K562 (cell line): ENCODE measurements around the gene MACF1. TPM values are rescaled to one million over a fixed set of nuclear protein-coding genes. Genes with fewer than 3 reads are reported as not detected.

Experiments used
- ETS1 ChIP-seq: conservative IDR thresholded peaks from 2 replicates; pipeline ENCODE4 v1.6.1; 2011; ENCODE audit warnings: low read depth, mild to moderate bottlenecking, low read length; ENCODE audit not compliant: control insufficient read depth
- GABPB1 ChIP-seq: sonication (generic); formaldehyde crosslinking; IDR thresholded peaks from 2 replicates; pipeline ENCODE4 v1.8.0; 2022; ENCODE audit warnings: mild to moderate bottlenecking, missing genetic modification reagents
- HES1 ChIP-seq: fragments of 450-650 bp; IDR thresholded peaks from 2 replicates; pipeline ENCODE4 v1.6.1; 2016; ENCODE audit warnings: low read depth, mild to moderate bottlenecking, moderate library complexity
- KDM5B ChIP-seq: fragments of 200-600 bp; sonication (generic); IDR thresholded peaks from 2 replicates; pipeline ENCODE4 v1.6.1; 2012; ENCODE audit warnings: low read depth, mild to moderate bottlenecking, moderate library complexity, low read length, control low read depth, inconsistent platforms; ENCODE audit not compliant: insufficient replicate concordance
- MCM7 ChIP-seq, 2 experiments: fragments of 450-650 bp; IDR thresholded peaks; 2 replicates each; pipeline ENCODE4 v1.6.1; 2016 to 2018
- MEIS2 ChIP-seq: fragments of 450-650 bp; IDR thresholded peaks from 2 replicates; pipeline ENCODE4 v1.6.1; 2014; ENCODE audit warnings: mild to moderate bottlenecking; ENCODE audit not compliant: partially characterized antibody
- NFRKB ChIP-seq: fragments of 450-650 bp; IDR thresholded peaks from 2 replicates; pipeline ENCODE4 v1.6.1; 2016; ENCODE audit warnings: low read depth
- POLR2AphosphoS5 ChIP-seq: IDR thresholded peaks from 2 replicates; pipeline ENCODE4 v1.6.1; 2011; ENCODE audit warnings: mild to moderate bottlenecking, low read depth, low read length, moderate library complexity; ENCODE audit not compliant: control insufficient read depth, insufficient read depth
- RBM34 ChIP-seq: fragments of 200-400 bp; formaldehyde crosslinking; IDR thresholded peaks from 2 replicates; pipeline ENCODE4 v1.6.1; 2018; ENCODE audit warnings: low read length, borderline replicate concordance; ENCODE audit not compliant: insufficient read depth
- SMARCA4 ChIP-seq: fragments of 450-650 bp; IDR thresholded peaks from 2 replicates; pipeline ENCODE4 v1.6.1; 2016
- TBL1XR1 ChIP-seq, 2 experiments: IDR thresholded peaks; 2 replicates each; pipeline ENCODE4 v1.6.1; 2012; ENCODE audit warnings: improper control_type of control experiment in 2 of 2, low read length in 2 of 2, mild to moderate bottlenecking in 1 of 2
- TEAD1 ChIP-seq, 2 experiments: fragments of 450-650 bp in 1 of 2; sonication (generic) in 1 of 2; formaldehyde crosslinking; IDR thresholded peaks; 2 replicates each; pipeline versions ENCODE4 v1.4.0 to v1.8.0; 2020 to 2022; ENCODE audit warnings: mild to moderate bottlenecking in 2 of 2, missing genetic modification reagents in 1 of 2
- UBTF ChIP-seq, 2 experiments: IDR thresholded peaks; 2 replicates each; pipeline ENCODE4 v1.6.1; 2012; ENCODE audit warnings: improper control_type of control experiment in 2 of 2, low read depth in 2 of 2, low read length in 2 of 2, borderline replicate concordance in 1 of 2
- ZFX ChIP-seq: sonication (generic); formaldehyde crosslinking; IDR thresholded peaks from 2 replicates; pipeline ENCODE4 v1.8.0; 2022; ENCODE audit warnings: mild to moderate bottlenecking, missing genetic modification reagents, moderate library complexity
- ZNF263 ChIP-seq: sonication (generic); formaldehyde crosslinking; IDR thresholded peaks from 2 replicates; pipeline ENCODE4 v1.8.0; 2022; ENCODE audit warnings: mild to moderate bottlenecking, missing genetic modification reagents, borderline replicate concordance
- ZNF707 ChIP-seq: fragments of 250-450 bp; sonication (Bioruptor Pico); conservative IDR thresholded peaks from 2 replicates; pipeline ENCODE4 v1.8.0; 2022; ENCODE audit warnings: inconsistent platforms, mild to moderate bottlenecking, moderate library complexity
- polyA plus RNA-seq, 8 experiments: library from polyadenylated mRNA; depleted of rRNA in 4 of 8; stranded (reverse) in 5 of 8; unstranded in 3 of 8; fragments of >200 nt; fragmentation: Nextera tagmentation in 2 of 8; fragmentation: Illumina TruSeq in 1 of 8; extraction: Ambion mirVana in 2 of 8; extraction: Trizol in 1 of 8; gene quantifications; 2 replicates each; pipeline versions ENCODE4 v1.2.1 to v1.2.3, GENCODE V29; 2011 to 2014; ENCODE audit warnings: inconsistent platforms in 1 of 8, missing spikeins in 1 of 8
- total RNA-seq, 7 experiments: library from RNA; depleted of rRNA in 6 of 7; stranded (reverse); fragments of >200 nt in 6 of 7; fragmentation: Illumina TruSeq in 2 of 7; extraction: Trizol in 2 of 7; gene quantifications; 2 replicates each; pipeline versions ENCODE4 v1.2.1 to v1.2.3, GENCODE V29; 2011 to 2021; ENCODE audit warnings: low replicate concordance in 1 of 7
- TF ChIP-seq, protein P1 (sequence below): fragments of 450-650 bp; formaldehyde crosslinking; conservative IDR thresholded peaks from 2 replicates; pipeline ENCODE4 v1.4.0; 2022; ENCODE audit warnings: mild to moderate bottlenecking, missing genetic modification characterization
- TF ChIP-seq, protein P2 (sequence below): fragments of 450-650 bp; IDR thresholded peaks from 2 replicates; pipeline ENCODE4 v1.6.1; 2016; ENCODE audit warnings: mild to moderate bottlenecking

The MACF1 gene
- total and polyA plus RNA-seq, 9 of the 15 experiments (the other 6 are each of a cell fraction or from before 2014, with no cell fraction given) = 13.2 to 232 (median 112) TPM

GRCh38 chr1:39204441-39205081 lies at the start of gene MACF1 (continued):
- peak; percentile 70; the same call in 1 of the 2 replicates for TF ChIP-seq GABPB1 (CRISPR knock-in tag)
- no peak for TF ChIP-seq ETS1
- TF ChIP-seq NFRKB = peak; percentile 59
- TF ChIP-seq SMARCA4 = peak; percentile 68; the same call in 1 of the 2 replicates
- peak; percentile 58 for TF ChIP-seq POLR2AphosphoS5
- TF ChIP-seq, protein P1, sequence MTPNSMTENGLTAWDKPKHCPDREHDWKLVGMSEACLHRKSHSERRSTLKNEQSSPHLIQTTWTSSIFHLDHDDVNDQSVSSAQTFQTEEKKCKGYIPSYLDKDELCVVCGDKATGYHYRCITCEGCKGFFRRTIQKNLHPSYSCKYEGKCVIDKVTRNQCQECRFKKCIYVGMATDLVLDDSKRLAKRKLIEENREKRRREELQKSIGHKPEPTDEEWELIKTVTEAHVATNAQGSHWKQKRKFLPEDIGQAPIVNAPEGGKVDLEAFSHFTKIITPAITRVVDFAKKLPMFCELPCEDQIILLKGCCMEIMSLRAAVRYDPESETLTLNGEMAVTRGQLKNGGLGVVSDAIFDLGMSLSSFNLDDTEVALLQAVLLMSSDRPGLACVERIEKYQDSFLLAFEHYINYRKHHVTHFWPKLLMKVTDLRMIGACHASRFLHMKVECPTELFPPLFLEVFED (CRISPR knock-in tag) = no peak
- TF ChIP-seq, protein P2, sequence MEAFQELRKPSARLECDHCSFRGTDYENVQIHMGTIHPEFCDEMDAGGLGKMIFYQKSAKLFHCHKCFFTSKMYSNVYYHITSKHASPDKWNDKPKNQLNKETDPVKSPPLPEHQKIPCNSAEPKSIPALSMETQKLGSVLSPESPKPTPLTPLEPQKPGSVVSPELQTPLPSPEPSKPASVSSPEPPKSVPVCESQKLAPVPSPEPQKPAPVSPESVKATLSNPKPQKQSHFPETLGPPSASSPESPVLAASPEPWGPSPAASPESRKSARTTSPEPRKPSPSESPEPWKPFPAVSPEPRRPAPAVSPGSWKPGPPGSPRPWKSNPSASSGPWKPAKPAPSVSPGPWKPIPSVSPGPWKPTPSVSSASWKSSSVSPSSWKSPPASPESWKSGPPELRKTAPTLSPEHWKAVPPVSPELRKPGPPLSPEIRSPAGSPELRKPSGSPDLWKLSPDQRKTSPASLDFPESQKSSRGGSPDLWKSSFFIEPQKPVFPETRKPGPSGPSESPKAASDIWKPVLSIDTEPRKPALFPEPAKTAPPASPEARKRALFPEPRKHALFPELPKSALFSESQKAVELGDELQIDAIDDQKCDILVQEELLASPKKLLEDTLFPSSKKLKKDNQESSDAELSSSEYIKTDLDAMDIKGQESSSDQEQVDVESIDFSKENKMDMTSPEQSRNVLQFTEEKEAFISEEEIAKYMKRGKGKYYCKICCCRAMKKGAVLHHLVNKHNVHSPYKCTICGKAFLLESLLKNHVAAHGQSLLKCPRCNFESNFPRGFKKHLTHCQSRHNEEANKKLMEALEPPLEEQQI = no peak
- no peak for TF ChIP-seq MCM7 (IDR thresholded peaks at IDR 0.05)
- TF ChIP-seq ZNF263 (CRISPR knock-in tag) = 0 out of 2 replicates have a peak, but pooled peaks have one; percentile 39
- TF ChIP-seq ZNF707 (CRISPR knock-in tag) = no peak
- peak; percentile 84 for TF ChIP-seq ZFX
- no peak for TF ChIP-seq KDM5B
- TF ChIP-seq RBM34 = no peak
- TF ChIP-seq MEIS2 = peak; percentile 70
- TF ChIP-seq TBL1XR1 (IDR thresholded peaks at IDR 0.05; ENCODE audit: low read length in 2 of 2) = peak in 1 of 2 experiments; percentile 69; a peak in 1 of 4 replicates
- 0 out of 2 replicates have a peak, but pooled peaks have one; percentile 34 for TF ChIP-seq HES1
- TF ChIP-seq UBTF (IDR thresholded peaks at IDR 0.05; ENCODE audit: borderline replicate concordance in 1 of 2, low read depth in 2 of 2, low read length in 2 of 2) = 0 out of 4 replicates have a peak, but pooled peaks of 1 of the 2 experiments have one; percentile 13
- TF ChIP-seq TEAD1 (CRISPR knock-in tag; IDR thresholded peaks at IDR 0.05) = peak in 1 of 2 experiments; percentile 67; a peak in 1 of 4 replicates
